SJCRH30 (cell line): ENCODE data around the gene CCDC117. TPM values are rescaled to one million over a fixed set of nuclear protein-coding genes. Genes with fewer than 3 reads are reported as not detected.
"Not testable (repeated sequence)": the region's sequence is repeated elsewhere in the genome, so short reads cannot be mapped to it uniquely, and the experiment has no call there.

Source experiments
- DNase-seq, 2 experiments: peaks; one replicate each; pipeline ENCODE4 v3.0.0-alpha.2; 2015 to 2020
- H3K27ac ChIP-seq: fragments of 250-450 bp; sonication (Bioruptor Pico); 2 replicates; pipeline ENCODE4 v1.5.1; 2020; ENCODE audit warnings: mild to moderate bottlenecking, moderate library complexity
- H3K27me3 ChIP-seq: fragments of 250-450 bp; sonication (Bioruptor Pico); 2 replicates; pipeline ENCODE4 v1.5.1; 2020; ENCODE audit warnings: mild to moderate bottlenecking, moderate library complexity
- H3K36me3 ChIP-seq: fragments of 250-450 bp; sonication (Bioruptor Pico); 2 replicates; pipeline ENCODE4 v1.5.1; 2020; ENCODE audit warnings: mild to moderate bottlenecking, moderate library complexity
- H3K4me1 ChIP-seq: fragments of 250-450 bp; sonication (Bioruptor Pico); 2 replicates; pipeline ENCODE4 v1.5.1; 2020; ENCODE audit warnings: mild to moderate bottlenecking, moderate library complexity
- H3K4me3 ChIP-seq: fragments of 250-450 bp; sonication (Bioruptor Pico); 2 replicates; pipeline ENCODE4 v1.5.1; 2020; ENCODE audit warnings: mild to moderate bottlenecking, moderate library complexity
- H3K9me3 ChIP-seq: fragments of 250-450 bp; sonication (Bioruptor Pico); replicated peaks from 2 replicates; pipeline ENCODE4 v1.5.1; 2020; ENCODE audit warnings: mild to moderate bottlenecking, moderate library complexity
- total RNA-seq: library from RNA; depleted of rRNA; stranded (reverse); fragments of >200 nt; shearing (Covaris generic); gene quantifications from 2 replicates; pipeline ENCODE4 v1.2.3, GENCODE V29; 2014; rRNA removed

CCDC117 gene
- total RNA-seq, 1 experiment from 2014 or later, result 44.7 TPM

GRCh38 chr22:28824455-28824854 lies 52.0 kb downstream of the CCDC117 start:
- H3K27me3 ChIP-seq, H3K4me3 ChIP-seq, H3K27ac ChIP-seq, DNase-seq, H3K9me3 ChIP-seq, H3K36me3 ChIP-seq: not testable (repeated sequence)
- peaks cover 12% of the 10 kb centered on the region; the same call in 1 of the 2 replicates for H3K4me1 ChIP-seq

- not testable (repeated sequence) for H3K4me3 ChIP-seq, H3K27ac ChIP-seq, H3K9me3 ChIP-seq, H3K27me3 ChIP-seq, H3K36me3 ChIP-seq, DNase-seq
- H3K4me1 ChIP-seq, result peaks cover 12% of the 10 kb centered on the region; the same call in 1 of the 2 replicates
These were observed 53.9 kb downstream of the CCDC117 start for GRCh38 chr22:28826430-28826829.

GRCh38 chr22:28826921-28827320 lies 54.4 kb downstream of the CCDC117 start:
- no peak for DNase-seq
- no peaks in the 10 kb centered on the region for H3K9me3 ChIP-seq
- H3K27ac ChIP-seq, result no peak overlapping the region
- no peak overlapping the region for H3K4me3 ChIP-seq
- H3K36me3 ChIP-seq, result no peaks in the 10 kb centered on the region
- H3K27me3 ChIP-seq, result no peaks in the 10 kb centered on the region
- peaks cover 12% of the 10 kb centered on the region; the same call in 1 of the 2 replicates for H3K4me1 ChIP-seq

- H3K27ac ChIP-seq, result no peak overlapping the region
- peak; percentile 57 to 85 for DNase-seq
- no peaks in the 10 kb centered on the region for H3K36me3 ChIP-seq
- no peaks in the 10 kb centered on the region for H3K4me1 ChIP-seq
- no peaks in the 10 kb centered on the region for H3K9me3 ChIP-seq
- no peak overlapping the region for H3K4me3 ChIP-seq
- no peaks in the 10 kb centered on the region for H3K27me3 ChIP-seq
These were observed 57.1 kb downstream of the CCDC117 start for GRCh38 chr22:28829358-28830181.

GRCh38 chr22:28830441-28830840 lies 57.9 kb downstream of the CCDC117 start:
- Histone ChIP-seq H3K36me3 (no peaks in the 10 kb centered on the region), H3K4me3 (no peak overlapping the region), H3K27me3 (no peaks in the 10 kb centered on the region), H3K9me3 (no peaks in the 10 kb centered on the region), H3K27ac (no peak overlapping the region), H3K4me1 (no peaks in the 10 kb centered on the region)
- peak in 1 of 2 experiments; percentile 25 for DNase-seq

- Histone ChIP-seq H3K27me3 (no peaks in the 10 kb centered on the region), H3K4me1 (no peaks in the 10 kb centered on the region), H3K36me3 (no peaks in the 10 kb centered on the region), H3K27ac (no peak overlapping the region), H3K4me3 (no peak overlapping the region), H3K9me3 (no peaks in the 10 kb centered on the region)
- DNase-seq, result no peak
These were observed 58.9 kb downstream of the CCDC117 start for GRCh38 chr22:28831140-28832072.

GRCh38 chr22:28832731-28833130 lies 60.2 kb downstream of the CCDC117 start:
- H3K4me3 ChIP-seq, result no peak overlapping the region
- no peaks in the 10 kb centered on the region for H3K27me3 ChIP-seq
- H3K4me1 ChIP-seq, result no peaks in the 10 kb centered on the region
- H3K36me3 ChIP-seq, result no peaks in the 10 kb centered on the region
- no peak for DNase-seq
- no peaks in the 10 kb centered on the region for H3K9me3 ChIP-seq
- no peak overlapping the region for H3K27ac ChIP-seq

GRCh38 chr22:28833276-28833923 lies 60.9 kb downstream of the CCDC117 start:
- H3K27me3 ChIP-seq, result no peaks in the 10 kb centered on the region
- no peak overlapping the region for H3K4me3 ChIP-seq
- H3K4me1 ChIP-seq, result no peaks in the 10 kb centered on the region
- H3K36me3 ChIP-seq, result no peaks in the 10 kb centered on the region
- no peak overlapping the region for H3K27ac ChIP-seq
- no peak for DNase-seq
- no peaks in the 10 kb centered on the region for H3K9me3 ChIP-seq

DNA sequence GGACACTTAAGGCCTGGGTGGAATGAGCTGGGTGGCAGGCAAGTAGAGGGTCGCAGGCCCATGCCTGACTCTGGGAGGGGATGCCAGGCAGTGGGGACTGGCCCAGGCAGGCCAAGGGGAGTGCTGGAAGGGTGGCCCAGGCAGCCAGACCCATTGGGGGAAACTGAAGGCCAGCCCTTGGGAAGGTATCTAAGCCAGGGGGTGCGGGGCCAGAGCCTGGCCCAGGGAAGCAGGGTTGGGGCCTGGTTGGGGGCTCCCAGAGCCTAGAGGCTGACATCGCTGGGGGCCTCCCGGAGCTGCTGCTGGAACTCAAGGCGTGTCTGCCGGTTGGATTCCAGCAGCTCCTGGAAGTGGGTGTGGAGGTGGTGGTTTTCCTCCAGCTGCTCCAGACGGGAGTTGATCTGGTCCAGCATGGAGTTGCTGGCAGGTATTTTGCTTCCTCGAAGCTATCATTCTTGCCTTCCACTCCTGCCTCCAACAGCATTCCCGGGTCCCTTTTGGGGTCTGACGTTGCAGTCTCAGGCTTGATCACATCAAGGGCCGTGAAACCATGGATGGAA lies 63.2 kb downstream of the CCDC117 start:
- Histone ChIP-seq H3K36me3 (no peaks in the 10 kb centered on the region), H3K27ac (no peak overlapping the region), H3K4me1 (no peaks in the 10 kb centered on the region), H3K4me3 (no peak overlapping the region), H3K9me3 (no peaks in the 10 kb centered on the region), H3K27me3 (no peaks in the 10 kb centered on the region)
- DNase-seq, result no peak

GRCh38 chr22:28837640-28838039 lies 65.1 kb downstream of the CCDC117 start:
- Histone ChIP-seq H3K9me3 (no peaks in the 10 kb centered on the region), H3K36me3 (no peaks in the 10 kb centered on the region), H3K27ac (no peak overlapping the region), H3K4me1 (no peaks in the 10 kb centered on the region), H3K4me3 (no peak overlapping the region), H3K27me3 (no peaks in the 10 kb centered on the region)
- DNase-seq, result no peak

Other genes with a start within 250 kb of the CCDC117 start
- gene TTC28, start 92.9 kb upstream of the CCDC117 start, total RNA-seq, result 12.8 and 13.2 TPM in 2 replicates
- gene CHEK2, start 30.9 kb upstream of the CCDC117 start, total RNA-seq, result 37.4 and 43.2 TPM in 2 replicates
- gene HSCB, start 30.7 kb upstream of the CCDC117 start, total RNA-seq, result 10.0 and 10.3 TPM in 2 replicates
- 71.6 and 80.2 TPM in 2 replicates for gene XBP1, start 27.9 kb downstream of the CCDC117 start, total RNA-seq
- gene ZNRF3, start 110.9 kb downstream of the CCDC117 start, total RNA-seq, result 9.1 and 9.7 TPM in 2 replicates